ENCODE results near the gene SYP. TPM values are rescaled to one million over a fixed set of nuclear protein-coding genes. Genes with fewer than 3 reads are reported as not detected.

Gene SYP
- total and polyA plus RNA-seq, 2 experiments from 2014 or later, result 1.4 to 2.1 TPM

DNA sequence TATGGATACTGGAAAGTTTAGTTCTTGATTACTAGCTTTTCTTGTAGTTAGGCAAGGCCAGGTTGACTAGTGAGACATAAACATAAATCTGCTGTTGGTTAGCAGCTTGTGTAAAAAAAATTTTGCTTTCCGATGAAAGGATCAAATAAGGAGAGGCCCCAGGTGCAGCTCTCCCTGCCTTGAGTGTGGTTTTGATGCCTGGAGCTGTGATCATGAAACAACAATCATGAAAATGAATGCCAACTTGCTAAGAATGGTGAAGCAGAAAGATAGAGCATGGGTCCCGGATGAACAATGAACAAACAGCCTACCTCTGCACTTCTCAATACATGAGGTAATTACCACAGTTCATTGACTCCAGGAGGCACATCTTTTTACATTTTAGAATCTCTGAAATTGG lies 14.4 kb upstream of the SYP start:
- TF ChIP-seq, protein P1, sequence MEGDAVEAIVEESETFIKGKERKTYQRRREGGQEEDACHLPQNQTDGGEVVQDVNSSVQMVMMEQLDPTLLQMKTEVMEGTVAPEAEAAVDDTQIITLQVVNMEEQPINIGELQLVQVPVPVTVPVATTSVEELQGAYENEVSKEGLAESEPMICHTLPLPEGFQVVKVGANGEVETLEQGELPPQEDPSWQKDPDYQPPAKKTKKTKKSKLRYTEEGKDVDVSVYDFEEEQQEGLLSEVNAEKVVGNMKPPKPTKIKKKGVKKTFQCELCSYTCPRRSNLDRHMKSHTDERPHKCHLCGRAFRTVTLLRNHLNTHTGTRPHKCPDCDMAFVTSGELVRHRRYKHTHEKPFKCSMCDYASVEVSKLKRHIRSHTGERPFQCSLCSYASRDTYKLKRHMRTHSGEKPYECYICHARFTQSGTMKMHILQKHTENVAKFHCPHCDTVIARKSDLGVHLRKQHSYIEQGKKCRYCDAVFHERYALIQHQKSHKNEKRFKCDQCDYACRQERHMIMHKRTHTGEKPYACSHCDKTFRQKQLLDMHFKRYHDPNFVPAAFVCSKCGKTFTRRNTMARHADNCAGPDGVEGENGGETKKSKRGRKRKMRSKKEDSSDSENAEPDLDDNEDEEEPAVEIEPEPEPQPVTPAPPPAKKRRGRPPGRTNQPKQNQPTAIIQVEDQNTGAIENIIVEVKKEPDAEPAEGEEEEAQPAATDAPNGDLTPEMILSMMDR (IDR thresholded peaks at IDR 0.05; ENCODE audit: poor library complexity), result no peak
- TF ChIP-seq EZH2 (IDR thresholded peaks at IDR 0.05; ENCODE audit: borderline replicate concordance) (no peak), EZH2phosphoT487 (IDR thresholded peaks at IDR 0.05; ENCODE audit: low read depth, severe bottlenecking, unreplicated experiment) (no peak)
- WGBS (ENCODE audit: low lambda C conversion rate, missing lambda C conversion rate), result 93% methylated on average over 2 of the region's 2 CpGs

DNA sequence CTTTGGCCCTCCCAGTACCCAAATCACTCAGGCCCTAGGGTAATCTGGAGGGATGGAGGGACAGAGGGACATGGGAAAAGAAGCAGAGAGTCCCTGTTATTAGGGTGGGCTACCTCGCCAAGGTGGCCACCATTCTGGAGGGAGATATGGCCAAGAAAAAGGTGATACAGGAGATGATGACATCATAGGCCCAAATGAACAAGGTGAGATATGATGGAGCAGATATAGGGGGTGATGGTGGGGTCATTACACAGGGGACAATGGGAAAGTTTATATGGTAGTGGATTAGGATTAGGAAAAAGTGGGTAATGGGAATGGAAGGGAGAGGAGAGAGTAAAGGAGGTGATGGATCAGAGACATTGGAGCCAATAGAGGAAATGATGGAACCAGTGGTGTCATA lies 12.9 kb upstream of the SYP start:
- H4K20me1 ChIP-seq (ENCODE audit: insufficient read depth, poor library complexity, severe bottlenecking), result no peaks in the 10 kb centered on the region

More for the DNA sequence above, 14.4 kb upstream of the SYP start:
- Histone ChIP-seq H4K20me1 (ENCODE audit: insufficient read depth, poor library complexity, severe bottlenecking) (no peaks in the 10 kb centered on the region), H3K4me2 (no peak overlapping the region), H3K36me3 (replicated peaks; ENCODE audit: insufficient read depth, low read depth) (no peaks in the 10 kb centered on the region), H3K9me2 (replicated peaks; ENCODE audit: insufficient read depth) (no peaks in the 10 kb centered on the region), H3K79me2 (no peaks in the 10 kb centered on the region), H3K27ac (no peak overlapping the region), H3K4me1 (ENCODE audit: insufficient read depth) (no peaks in the 10 kb centered on the region), H2AFZ (no peak overlapping the region), H3K9me3 (ENCODE audit: low read depth) (no peaks in the 10 kb centered on the region), H3K4me3 (no peak overlapping the region), H3K27me3 (no peaks in the 10 kb centered on the region)
- no peak for DNase-seq (ENCODE audit: low spot score)

DNA sequence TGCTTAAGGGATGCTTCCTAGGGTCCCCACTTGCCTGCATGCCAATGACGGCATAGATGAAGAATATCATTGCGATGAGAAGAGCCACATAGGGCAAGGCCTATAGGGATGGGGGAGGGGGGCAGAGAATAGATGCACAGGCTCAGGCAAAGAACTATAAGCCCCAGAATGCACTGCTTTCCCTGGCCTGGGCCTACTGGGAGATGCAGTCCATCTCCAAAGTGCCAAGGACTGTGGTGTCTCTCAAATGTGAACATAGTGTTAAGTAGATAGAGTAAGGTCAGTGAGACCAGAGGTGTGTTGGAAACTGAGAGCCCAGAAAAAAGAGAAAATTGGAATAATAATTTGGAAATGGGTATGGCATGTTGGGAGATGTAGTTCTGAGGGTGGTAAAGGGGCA lies 12.2 kb upstream of the SYP start:
- TF ChIP-seq EZH2 (IDR thresholded peaks at IDR 0.05; ENCODE audit: borderline replicate concordance) (no peak), EZH2phosphoT487 (IDR thresholded peaks at IDR 0.05; ENCODE audit: low read depth, severe bottlenecking, unreplicated experiment) (no peak)
- no peaks in the 10 kb centered on the region for H3K9me3 ChIP-seq (ENCODE audit: low read depth)
- H3K27ac ChIP-seq, result no peak overlapping the region
- no peaks in the 10 kb centered on the region for H3K4me1 ChIP-seq (ENCODE audit: insufficient read depth)
- H4K20me1 ChIP-seq (ENCODE audit: insufficient read depth, poor library complexity, severe bottlenecking), result no peaks in the 10 kb centered on the region
- H3K4me3 ChIP-seq, result no peak overlapping the region
- H3K4me2 ChIP-seq, result no peak overlapping the region
- no peaks in the 10 kb centered on the region for H3K36me3 ChIP-seq (replicated peaks; ENCODE audit: insufficient read depth, low read depth)
- no peak for DNase-seq (ENCODE audit: low spot score)
- H3K9me2 ChIP-seq (replicated peaks; ENCODE audit: insufficient read depth), result no peaks in the 10 kb centered on the region
- H2AFZ ChIP-seq, result no peak overlapping the region
- no peaks in the 10 kb centered on the region for H3K79me2 ChIP-seq
- 87% methylated on average over 2 of the region's 2 CpGs for WGBS (ENCODE audit: low lambda C conversion rate, missing lambda C conversion rate)
- no peaks in the 10 kb centered on the region for H3K27me3 ChIP-seq

More for the DNA sequence above, 12.9 kb upstream of the SYP start:
- Histone ChIP-seq H2AFZ (no peak overlapping the region), H3K9me3 (ENCODE audit: low read depth) (no peaks in the 10 kb centered on the region), H3K27ac (no peak overlapping the region), H3K4me2 (no peak overlapping the region), H3K79me2 (no peaks in the 10 kb centered on the region), H3K4me3 (no peak overlapping the region), H3K36me3 (replicated peaks; ENCODE audit: insufficient read depth, low read depth) (no peaks in the 10 kb centered on the region), H3K4me1 (ENCODE audit: insufficient read depth) (no peaks in the 10 kb centered on the region), H3K9me2 (replicated peaks; ENCODE audit: insufficient read depth) (no peaks in the 10 kb centered on the region), H3K27me3 (no peaks in the 10 kb centered on the region)
- WGBS (ENCODE audit: low lambda C conversion rate, missing lambda C conversion rate), result 50% methylated on average over 1 of the region's 1 CpG
- TF ChIP-seq, protein P1 (IDR thresholded peaks at IDR 0.05; ENCODE audit: poor library complexity), result no peak
- no peak for TF ChIP-seq EZH2 (IDR thresholded peaks at IDR 0.05; ENCODE audit: borderline replicate concordance)
- TF ChIP-seq EZH2phosphoT487 (IDR thresholded peaks at IDR 0.05; ENCODE audit: low read depth, severe bottlenecking, unreplicated experiment), result no peak
- no peak for DNase-seq (ENCODE audit: low spot score)

DNA sequence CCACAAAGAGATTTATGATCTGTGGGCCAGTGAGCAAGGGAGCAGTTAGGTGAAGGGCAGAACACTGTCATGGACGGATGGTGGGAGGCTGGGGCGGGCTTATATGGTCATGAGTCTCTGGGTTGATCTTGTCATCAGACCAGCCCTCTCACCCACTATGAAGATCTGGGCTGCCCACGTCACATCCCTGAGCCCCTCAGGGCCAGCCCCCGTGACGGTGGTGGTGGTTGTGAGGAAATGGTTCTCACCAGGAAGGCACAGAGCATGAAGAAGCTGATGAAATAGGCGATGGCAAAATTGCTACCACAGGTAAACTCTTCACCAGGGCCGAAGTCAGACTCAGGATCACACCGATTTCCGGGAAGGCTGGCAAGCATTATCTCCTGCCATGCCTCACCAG lies 11.1 kb upstream of the SYP start:
- no peaks in the 10 kb centered on the region for H3K27me3 ChIP-seq
- H4K20me1 ChIP-seq (ENCODE audit: insufficient read depth, poor library complexity, severe bottlenecking), result no peaks in the 10 kb centered on the region
- no peaks in the 10 kb centered on the region for H3K4me1 ChIP-seq (ENCODE audit: insufficient read depth)
- DNase-seq (ENCODE audit: low spot score), result no peak
- 90% methylated on average over 9 of the region's 9 CpGs for WGBS (ENCODE audit: low lambda C conversion rate, missing lambda C conversion rate)
- H3K36me3 ChIP-seq (replicated peaks; ENCODE audit: insufficient read depth, low read depth), result no peaks in the 10 kb centered on the region
- H3K79me2 ChIP-seq, result no peaks in the 10 kb centered on the region
- no peaks in the 10 kb centered on the region for H3K9me3 ChIP-seq (ENCODE audit: low read depth)
- TF ChIP-seq EZH2phosphoT487 (IDR thresholded peaks at IDR 0.05; ENCODE audit: low read depth, severe bottlenecking, unreplicated experiment), result no peak
- no peak for TF ChIP-seq EZH2 (IDR thresholded peaks at IDR 0.05; ENCODE audit: borderline replicate concordance)
- TF ChIP-seq, protein P1 (IDR thresholded peaks at IDR 0.05; ENCODE audit: poor library complexity), result no peak
- H3K4me3 ChIP-seq, result no peak overlapping the region
- no peaks in the 10 kb centered on the region for H3K9me2 ChIP-seq (replicated peaks; ENCODE audit: insufficient read depth)
- H2AFZ ChIP-seq, result no peak overlapping the region
- H3K27ac ChIP-seq, result no peak overlapping the region
- no peak overlapping the region for H3K4me2 ChIP-seq

All from hepatocyte (in vitro differentiated cells).